WI38 (cell line): ENCODE measurements around the gene PGP.

ENCODE experiments used
- H3K4me3 ChIP-seq: 2 replicates; pipeline ENCODE4 v1.5.1; 2011; ENCODE audit warnings: low read depth, mild to moderate bottlenecking, control low read depth, low read length
- CTCF ChIP-seq: IDR thresholded peaks from 2 replicates; pipeline ENCODE4 v1.5.1; 2012; ENCODE audit warnings: low read depth, mild to moderate bottlenecking, control low read depth, low read length

The PGP gene

GRCh38 chr16:2200313-2200712, 14.3 kb downstream of the PGP start:
- no peak overlapping the region for H3K4me3 ChIP-seq
- no peak for TF ChIP-seq CTCF

GRCh38 chr16:2199621-2200139, 15.0 kb downstream of the PGP start:
- no peak overlapping the region for H3K4me3 ChIP-seq
- no peak for TF ChIP-seq CTCF

GRCh38 chr16:2199095-2199494, 15.5 kb downstream of the PGP start:
- H3K4me3 ChIP-seq, result no peak overlapping the region
- no peak for TF ChIP-seq CTCF

GRCh38 chr16:2198283-2198682, 16.4 kb downstream of the PGP start:
- TF ChIP-seq CTCF, result no peak
- no peak overlapping the region for H3K4me3 ChIP-seq

- TF ChIP-seq CTCF, result no peak
- H3K4me3 ChIP-seq, result no peak overlapping the region
Observed at GRCh38 chr16:2197765-2198164, 16.9 kb downstream of the PGP start.

GRCh38 chr16:2196981-2197511, 17.6 kb downstream of the PGP start:
- H3K4me3 ChIP-seq, result no peak overlapping the region
- TF ChIP-seq CTCF, result no peak

GRCh38 chr16:2196162-2196980, 18.3 kb downstream of the PGP start, which contains the start of gene CASKIN1:
Gene CASKIN1, minus strand, starts transcription at chr16:2196605. Its CDS starts 173 bp downstream, at chr16:2196432.
- TF ChIP-seq CTCF, result no peak
- H3K4me3 ChIP-seq, result no peak within 1 kb of the TSS
